ENCODE results near the gene ADARB2. TPM values are rescaled to one million over a fixed set of nuclear protein-coding genes. Genes with fewer than 3 reads are reported as not detected.

The ADARB2 gene
- total and polyA plus RNA-seq, 8 donors: 0.34 to 24.7 (median 3.2) TPM

- DNase-seq: no peak
- 65 to 81% methylated on average over 14 of the region's 14 CpGs for WGBS, 2 donors
- intact Hi-C loops (cut with DNase I): no loop called here
These were observed 163.9 kb downstream of the ADARB2 start for GRCh38 chr10:1573334-1573969.

GRCh38 chr10:1572519-1573333, 164.6 kb downstream of the ADARB2 start:
- 39 to 58% methylated on average over 9 to 10 of the region's 10 CpGs for WGBS, 2 donors
- no peak for DNase-seq

More at GRCh38 chr10:1573334-1573969, 163.9 kb downstream of the ADARB2 start:
- H3K4me3 ChIP-seq: no peak overlapping the region
- FAIRE-seq: no peak
- TF ChIP-seq, protein P1, sequence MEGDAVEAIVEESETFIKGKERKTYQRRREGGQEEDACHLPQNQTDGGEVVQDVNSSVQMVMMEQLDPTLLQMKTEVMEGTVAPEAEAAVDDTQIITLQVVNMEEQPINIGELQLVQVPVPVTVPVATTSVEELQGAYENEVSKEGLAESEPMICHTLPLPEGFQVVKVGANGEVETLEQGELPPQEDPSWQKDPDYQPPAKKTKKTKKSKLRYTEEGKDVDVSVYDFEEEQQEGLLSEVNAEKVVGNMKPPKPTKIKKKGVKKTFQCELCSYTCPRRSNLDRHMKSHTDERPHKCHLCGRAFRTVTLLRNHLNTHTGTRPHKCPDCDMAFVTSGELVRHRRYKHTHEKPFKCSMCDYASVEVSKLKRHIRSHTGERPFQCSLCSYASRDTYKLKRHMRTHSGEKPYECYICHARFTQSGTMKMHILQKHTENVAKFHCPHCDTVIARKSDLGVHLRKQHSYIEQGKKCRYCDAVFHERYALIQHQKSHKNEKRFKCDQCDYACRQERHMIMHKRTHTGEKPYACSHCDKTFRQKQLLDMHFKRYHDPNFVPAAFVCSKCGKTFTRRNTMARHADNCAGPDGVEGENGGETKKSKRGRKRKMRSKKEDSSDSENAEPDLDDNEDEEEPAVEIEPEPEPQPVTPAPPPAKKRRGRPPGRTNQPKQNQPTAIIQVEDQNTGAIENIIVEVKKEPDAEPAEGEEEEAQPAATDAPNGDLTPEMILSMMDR (IDR thresholded peaks at IDR 0.05): no peak
- no peak overlapping the region for H3K27ac ChIP-seq
- no peaks in the 10 kb centered on the region for H3K4me1 ChIP-seq
- ATAC-seq: no peak
- no peaks in the 10 kb centered on the region for H3K27me3 ChIP-seq
- no peaks in the 10 kb centered on the region for H3K9me3 ChIP-seq
- H3K36me3 ChIP-seq: no peaks in the 10 kb centered on the region

DNA sequence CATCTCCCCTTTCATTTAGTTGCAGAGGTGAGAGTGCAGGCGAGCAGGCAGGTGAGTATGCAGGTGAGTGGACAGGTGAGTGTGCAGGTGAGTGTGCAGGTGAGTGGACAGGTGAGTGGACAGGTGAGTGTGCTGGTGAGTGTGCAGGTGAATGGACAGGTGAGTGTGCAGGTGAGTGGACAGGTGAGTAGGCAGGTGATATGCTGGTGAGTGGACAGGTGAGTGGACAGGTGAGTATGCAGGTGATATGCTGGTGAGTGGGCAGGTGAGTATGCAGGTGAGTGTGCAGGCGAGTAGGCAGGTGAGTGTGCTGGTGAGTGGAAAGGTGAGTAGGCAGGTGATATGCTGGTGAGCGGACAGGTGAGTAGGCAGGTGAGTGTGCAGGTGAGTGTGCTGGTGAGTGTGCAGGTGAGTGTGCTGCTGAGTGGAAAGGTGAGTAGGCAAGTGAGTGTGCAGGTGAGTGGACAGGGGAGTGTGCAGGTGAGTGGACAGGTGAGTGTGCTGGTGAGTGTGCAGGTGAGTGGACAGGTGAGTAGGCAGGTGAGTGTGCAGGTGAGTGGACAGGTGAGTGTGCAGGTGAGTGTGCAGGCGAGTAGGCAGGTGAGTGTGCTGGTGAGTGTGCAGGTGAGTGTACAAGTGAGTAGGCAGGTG, 165.6 kb downstream of the ADARB2 start:
- WGBS, 2 donors: 65 to 76% methylated on average over 4 of the region's 4 CpGs
- Histone ChIP-seq H3K9me3 (no peaks in the 10 kb centered on the region), H3K4me3 (no peak overlapping the region), H3K36me3 (no peaks in the 10 kb centered on the region), H3K27ac (no peak overlapping the region), H3K27me3 (no peaks in the 10 kb centered on the region), H3K4me1 (no peaks in the 10 kb centered on the region)
- ATAC-seq: no peak
- intact Hi-C loops (cut with DNase I): no loop called here
- FAIRE-seq: no peak
- no peak for DNase-seq
- TF ChIP-seq, protein P1 (IDR thresholded peaks at IDR 0.05): no peak

More at GRCh38 chr10:1572519-1573333, 164.6 kb downstream of the ADARB2 start:
- no peak overlapping the region for H3K4me3 ChIP-seq
- no peak overlapping the region for H3K27ac ChIP-seq
- no peak for FAIRE-seq
- ATAC-seq: no peak
- no peaks in the 10 kb centered on the region for H3K27me3 ChIP-seq
- intact Hi-C loops (cut with DNase I): no loop called here
- no peaks in the 10 kb centered on the region for H3K36me3 ChIP-seq
- TF ChIP-seq, protein P1 (IDR thresholded peaks at IDR 0.05): no peak
- no peaks in the 10 kb centered on the region for H3K9me3 ChIP-seq
- H3K4me1 ChIP-seq: no peaks in the 10 kb centered on the region

- H3K27me3 ChIP-seq: no peaks in the 10 kb centered on the region
- H3K27ac ChIP-seq: no peak overlapping the region
- H3K36me3 ChIP-seq: no peaks in the 10 kb centered on the region
- DNase-seq (no peak), FAIRE-seq (no peak), ATAC-seq (no peak)
- no peaks in the 10 kb centered on the region for H3K4me1 ChIP-seq
- intact Hi-C loops (cut with DNase I): no loop called here
- no peaks in the 10 kb centered on the region for H3K9me3 ChIP-seq
- H3K4me3 ChIP-seq: no peak overlapping the region
- TF ChIP-seq, protein P1 (IDR thresholded peaks at IDR 0.05): no peak
- 53 to 59% methylated on average over 10 of the region's 10 CpGs for WGBS, 2 donors
These were observed 166.8 kb downstream of the ADARB2 start for GRCh38 chr10:1570416-1571051.
